NT2/D1 (cell line): ENCODE measurements around the gene LRTM2.

ENCODE experiments used
- SUZ12 ChIP-seq: IDR thresholded peaks from 2 replicates; pipeline ENCODE4 v1.6.1; 2011; ENCODE audit not compliant: insufficient read length, insufficient read depth; ENCODE audit errors: extremely low read depth
- YY1 ChIP-seq: IDR thresholded peaks from 2 replicates; pipeline ENCODE4 v1.6.1; 2011; ENCODE audit not compliant: insufficient read length, insufficient read depth

DNA sequence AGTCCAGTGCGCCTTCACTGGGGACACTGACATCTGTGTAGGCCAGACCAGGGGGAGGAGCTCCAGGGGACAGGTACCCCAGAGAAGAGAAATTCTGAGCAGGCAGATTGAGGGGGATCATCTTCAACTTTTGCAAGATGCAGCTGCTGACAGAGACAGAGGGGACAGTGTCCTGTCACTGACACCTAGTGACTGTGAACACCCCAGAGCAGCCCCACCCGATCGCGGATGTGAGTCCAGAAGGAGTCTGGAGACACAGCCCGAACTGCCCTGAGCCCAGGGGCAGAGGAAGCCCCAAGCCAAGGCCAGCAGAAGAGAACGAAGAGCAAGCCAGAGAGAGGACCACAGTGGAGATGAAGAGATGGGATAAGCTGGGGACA, 21.7 kb upstream of the LRTM2 start:
- TF ChIP-seq SUZ12, result no peak
- TF ChIP-seq YY1, result no peak
